Astrocyte (in vitro differentiated cells and primary cell): ENCODE data around the gene LEMD2. TPM values are rescaled to one million over a fixed set of nuclear protein-coding genes. Genes with fewer than 3 reads are reported as not detected.

Experiments
- DNase-seq: peaks from one replicate; pipeline ENCODE4 v3.0.0-alpha.2; 2010; ENCODE audit warnings: low read depth
- FAIRE-seq: peaks from 2 replicates; lab custom pipeline; 2011; peaks lifted over from hg19 to GRCh38; lab: Jason Lieb, UNC
- H2AFZ ChIP-seq: 2 replicates; pipeline ENCODE4 v1.6.0; 2012; ENCODE audit warnings: low read depth, low read length, inconsistent platforms
- H3K27ac ChIP-seq: 2 replicates; pipeline ENCODE4 v1.5.1; 2011; ENCODE audit warnings: low read depth, low read length, inconsistent platforms
- H3K27me3 ChIP-seq: 2 replicates; pipeline ENCODE4 v1.6.0; 2011; ENCODE audit warnings: low read length, inconsistent platforms; ENCODE audit not compliant: insufficient read depth
- H3K36me3 ChIP-seq: 2 replicates; pipeline ENCODE4 v1.5.1; 2011; ENCODE audit warnings: low read length, inconsistent platforms; ENCODE audit not compliant: insufficient read depth
- H3K4me1 ChIP-seq: 2 replicates; pipeline ENCODE4 v1.5.1; 2011; ENCODE audit warnings: low read length, inconsistent platforms; ENCODE audit not compliant: insufficient read depth
- H3K4me2 ChIP-seq: 2 replicates; pipeline ENCODE4 v1.6.0; 2012; ENCODE audit warnings: low read length, inconsistent platforms
- H3K4me3 ChIP-seq: 2 replicates; pipeline ENCODE4 v1.5.1; 2011; ENCODE audit warnings: low read depth, mild to moderate bottlenecking, low read length, inconsistent platforms; ENCODE audit not compliant: insufficient read depth
- H3K79me2 ChIP-seq: 2 replicates; pipeline ENCODE4 v1.6.0; 2012; ENCODE audit warnings: mild to moderate bottlenecking, low read length, inconsistent platforms; ENCODE audit not compliant: insufficient read depth
- H3K9ac ChIP-seq: 2 replicates; pipeline ENCODE4 v1.6.0; 2012; ENCODE audit warnings: mild to moderate bottlenecking, low read length, inconsistent platforms
- H3K9me3 ChIP-seq: 2 replicates; pipeline ENCODE4 v1.5.1; 2012; ENCODE audit warnings: low read depth, mild to moderate bottlenecking, low read length, inconsistent platforms; ENCODE audit not compliant: insufficient read depth
- H4K20me1 ChIP-seq: 2 replicates; pipeline ENCODE4 v1.6.0; 2012; ENCODE audit warnings: low read length, inconsistent platforms; ENCODE audit not compliant: insufficient read depth
- H3K27ac Mint-ChIP-seq: one replicate; pipeline ENCODE4 v1.8.0; 2021; ENCODE audit warnings: mild to moderate bottlenecking, mixed read lengths; ENCODE audit not compliant: unreplicated experiment
- H3K27me3 Mint-ChIP-seq: one replicate; pipeline ENCODE4 v1.8.0; 2021; ENCODE audit warnings: low read depth, mixed read lengths; ENCODE audit not compliant: unreplicated experiment
- H3K36me3 Mint-ChIP-seq: one replicate; pipeline ENCODE4 v1.8.0; 2021; ENCODE audit warnings: low read depth, mixed read lengths; ENCODE audit not compliant: unreplicated experiment
- H3K4me1 Mint-ChIP-seq: one replicate; pipeline ENCODE4 v1.8.0; 2021; ENCODE audit warnings: low read depth, mixed read lengths; ENCODE audit not compliant: unreplicated experiment
- H3K4me3 Mint-ChIP-seq: one replicate; pipeline ENCODE4 v1.8.0; 2021; ENCODE audit warnings: mild to moderate bottlenecking, moderate library complexity, mixed read lengths; ENCODE audit not compliant: unreplicated experiment
- H3K9me3 Mint-ChIP-seq: one replicate; pipeline ENCODE4 v1.8.0; 2021; ENCODE audit warnings: mild to moderate bottlenecking, mixed read lengths; ENCODE audit not compliant: unreplicated experiment
- CTCF ChIP-seq: IDR thresholded peaks from 2 replicates; pipeline ENCODE4 v1.5.1; 2011; ENCODE audit warnings: low read depth, mild to moderate bottlenecking, inconsistent platforms, low read length, moderate library complexity; ENCODE audit not compliant: insufficient read depth
- EZH2 ChIP-seq: IDR thresholded peaks from 2 replicates; pipeline ENCODE4 v1.6.1; 2012; ENCODE audit warnings: mild to moderate bottlenecking, low read length, inconsistent platforms; ENCODE audit not compliant: insufficient read depth
- total RNA-seq: library from RNA; stranded (reverse); gene quantifications from 2 replicates; pipeline ENCODE4 v1.2.1, GENCODE V29; 2021

The LEMD2 gene
- total RNA-seq, 1 donor from 2014 or later = 62.2 TPM

- Histone ChIP-seq H4K20me1 (no peaks in the 10 kb centered on the region), H3K36me3 (no peaks in the 10 kb centered on the region), H2AFZ (no peak overlapping the region), H3K4me1 (peaks cover 8% of the 10 kb centered on the region), H3K4me3 (no peak overlapping the region), H3K9ac (no peak overlapping the region), H3K9me3 (no peaks in the 10 kb centered on the region), H3K27ac (no peak overlapping the region), H3K27me3 (no peaks in the 10 kb centered on the region), H3K4me2 (no peak overlapping the region), H3K79me2 (no peaks in the 10 kb centered on the region)
- peaks cover 42% of the 10 kb centered on the region for H3K27me3 Mint-ChIP-seq
- H3K4me3 Mint-ChIP-seq = no peak overlapping the region
- H3K9me3 Mint-ChIP-seq = no peaks in the 10 kb centered on the region
- no peak overlapping the region for H3K27ac Mint-ChIP-seq
- peaks cover 2% of the 10 kb centered on the region for H3K36me3 Mint-ChIP-seq
- DNase-seq (no peak), FAIRE-seq (no peak)
- peaks cover 8% of the 10 kb centered on the region for H3K4me1 Mint-ChIP-seq
- no peak for TF ChIP-seq CTCF
- no peak for TF ChIP-seq EZH2
Observed at GRCh38 chr6:33800248-33800969, 11.5 kb upstream of the LEMD2 start.

- peaks cover 8% of the 10 kb centered on the region for H3K4me1 ChIP-seq
- no peak for FAIRE-seq
- no peak overlapping the region for H2AFZ ChIP-seq
- H3K36me3 ChIP-seq = no peaks in the 10 kb centered on the region
- no peaks in the 10 kb centered on the region for H4K20me1 ChIP-seq
- Mint-ChIP-seq H3K27me3 (peaks cover 34% of the 10 kb centered on the region), H3K9me3 (no peaks in the 10 kb centered on the region), H3K27ac (no peak overlapping the region), H3K36me3 (peaks cover 2% of the 10 kb centered on the region), H3K4me3 (no peak overlapping the region), H3K4me1 (peaks cover 8% of the 10 kb centered on the region)
- DNase-seq = no peak
- H3K27me3 ChIP-seq = no peaks in the 10 kb centered on the region
- H3K79me2 ChIP-seq = no peaks in the 10 kb centered on the region
- H3K4me2 ChIP-seq = no peak overlapping the region
- no peaks in the 10 kb centered on the region for H3K9me3 ChIP-seq
- H3K27ac ChIP-seq = no peak overlapping the region
- H3K9ac ChIP-seq = no peak overlapping the region
- H3K4me3 ChIP-seq = no peak overlapping the region
- no peak for TF ChIP-seq EZH2
- no peak for TF ChIP-seq CTCF
Observed at GRCh38 chr6:33799454-33800113, 10.7 kb upstream of the LEMD2 start.
